HG02610 (cell line): Measurements from ENCODE around the gene PKNOX1.
"Not testable (repeated sequence)": the region's sequence is repeated elsewhere in the genome, so short reads cannot be mapped to it uniquely, and the experiment has no call there.

Experiments
- ATAC-seq: cut with Tn5 transposase; IDR thresholded peaks from one replicate; pipeline ENCODE4 v1.9.1; 2021; ENCODE audit warnings: mild to moderate bottlenecking, moderate library complexity; ENCODE audit not compliant: unreplicated experiment

Gene PKNOX1

DNA sequence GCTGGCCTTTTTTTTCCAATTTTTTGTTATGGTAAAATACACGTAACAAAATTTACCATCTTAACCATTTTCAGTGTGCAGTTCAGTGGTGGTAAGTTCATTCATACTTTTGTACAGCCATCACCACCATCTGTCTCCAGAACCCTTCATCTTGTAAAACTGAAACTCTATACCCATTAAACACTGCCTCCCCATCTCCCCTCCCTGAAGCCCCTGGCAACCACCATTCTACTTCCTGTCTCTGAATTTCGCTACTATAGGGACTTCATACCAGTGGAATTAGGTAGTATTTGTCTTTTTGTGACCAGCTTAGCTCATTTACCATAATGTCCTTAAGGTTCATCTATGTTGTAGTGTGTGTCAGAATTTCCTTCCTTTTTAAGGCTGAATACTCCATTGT lies 8.7 kb downstream of the PKNOX1 start:
- ATAC-seq: no peak

DNA sequence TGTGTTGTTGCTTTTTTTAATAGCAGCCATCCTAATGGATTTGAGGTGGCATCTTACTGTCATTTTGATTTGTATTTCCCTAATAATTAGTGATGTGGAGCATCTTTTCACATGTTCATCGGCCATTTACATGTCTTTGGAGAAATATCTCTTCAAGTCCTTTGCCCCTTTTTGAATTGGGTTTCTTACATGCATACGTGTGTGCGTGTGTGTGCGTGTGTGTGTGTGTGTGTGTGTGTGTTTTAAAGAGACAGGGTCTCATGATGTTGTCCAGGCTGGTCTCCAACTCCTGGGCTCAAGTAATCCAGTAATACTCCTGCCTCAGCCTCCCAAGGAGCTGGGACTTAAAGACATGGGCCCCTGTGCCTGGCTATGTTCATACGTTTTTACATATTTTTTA lies 9.5 kb downstream of the PKNOX1 start:
- ATAC-seq: no peak

DNA sequence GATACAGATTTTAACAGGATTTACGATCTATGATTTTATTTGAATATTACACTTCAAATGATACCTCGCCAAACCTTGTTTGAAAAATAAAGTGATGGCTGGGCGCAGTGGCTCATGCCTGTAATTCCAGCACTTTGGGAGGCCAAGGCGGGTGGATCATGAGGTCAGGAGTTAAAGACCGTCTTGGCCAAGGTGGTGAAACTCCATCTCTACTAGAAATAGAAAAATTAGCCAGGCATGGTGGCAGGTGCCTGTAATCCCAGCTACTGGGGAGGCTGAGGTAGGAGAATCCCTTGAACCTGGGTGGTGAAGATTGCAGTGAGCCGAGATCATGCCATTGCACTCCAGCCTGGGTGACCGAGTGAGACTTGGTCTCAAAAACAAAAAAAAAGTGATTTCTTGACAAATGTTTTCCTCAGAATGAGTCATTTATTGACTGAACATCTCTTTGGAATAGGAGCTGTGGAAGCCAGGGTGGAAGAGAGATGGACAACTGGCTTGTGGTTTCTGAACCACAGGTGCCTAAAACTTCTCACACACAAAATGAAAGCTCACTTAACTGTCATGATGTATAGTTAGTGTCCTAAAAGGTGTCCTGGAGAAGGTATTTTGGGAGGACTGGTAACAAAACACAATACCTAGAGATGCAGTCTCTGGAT lies 11.9 kb downstream of the PKNOX1 start:
- ATAC-seq: no peak

DNA sequence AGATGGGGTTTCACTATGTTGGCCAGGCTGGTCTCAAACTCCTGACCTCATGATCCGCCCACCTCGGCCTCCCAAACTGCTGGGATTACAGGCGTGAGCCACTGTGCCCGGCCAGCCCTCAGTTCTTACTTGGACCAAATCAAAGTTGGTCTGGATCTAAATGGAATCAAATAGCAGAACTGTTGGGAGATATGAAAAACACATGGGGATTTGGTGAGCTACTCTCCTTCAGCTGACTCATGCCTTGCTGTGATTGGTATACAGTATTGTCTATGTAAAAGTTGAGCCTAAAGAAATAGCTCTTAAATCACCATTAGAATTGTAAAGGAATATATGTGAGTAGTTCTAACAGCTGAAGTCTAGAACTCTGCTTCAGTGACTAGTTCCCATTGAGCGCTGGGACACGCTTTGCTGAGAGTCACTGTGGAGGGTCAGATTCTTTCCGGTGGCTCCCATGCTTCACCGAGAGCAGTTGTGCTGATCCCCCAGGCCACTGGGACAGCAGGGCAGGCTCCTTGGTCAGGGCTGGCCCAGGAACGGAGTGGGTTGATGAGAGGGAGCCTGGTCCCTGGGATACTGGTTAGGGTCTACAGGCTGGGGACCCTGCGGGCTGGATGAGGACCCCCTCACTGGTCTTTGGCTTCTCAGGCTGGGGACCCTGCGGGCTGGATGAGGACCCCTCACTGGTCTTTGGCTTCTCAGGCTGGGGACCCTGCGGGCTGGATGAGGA lies 14.0 kb downstream of the PKNOX1 start:
- no peak for ATAC-seq

DNA sequence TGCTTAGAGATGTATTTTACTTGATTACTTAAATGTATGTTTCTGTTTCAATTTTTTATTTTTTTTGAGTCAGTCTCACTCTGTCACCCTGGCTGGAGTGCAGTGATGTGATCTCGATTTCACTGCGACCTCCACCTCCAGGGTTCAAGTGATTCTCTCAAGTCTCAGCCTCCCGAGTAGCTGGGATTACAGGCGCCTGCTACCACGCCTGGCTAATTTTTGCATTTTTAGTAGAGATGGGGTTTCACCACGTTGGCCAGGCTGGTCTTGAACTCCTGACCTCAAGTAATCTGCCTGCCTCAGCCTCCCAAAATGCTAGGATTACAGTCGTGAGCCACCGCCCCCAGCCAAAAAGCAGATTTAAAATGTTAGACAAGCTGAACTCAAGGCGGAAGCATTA lies 15.0 kb downstream of the PKNOX1 start:
- ATAC-seq: not testable (repeated sequence)

DNA sequence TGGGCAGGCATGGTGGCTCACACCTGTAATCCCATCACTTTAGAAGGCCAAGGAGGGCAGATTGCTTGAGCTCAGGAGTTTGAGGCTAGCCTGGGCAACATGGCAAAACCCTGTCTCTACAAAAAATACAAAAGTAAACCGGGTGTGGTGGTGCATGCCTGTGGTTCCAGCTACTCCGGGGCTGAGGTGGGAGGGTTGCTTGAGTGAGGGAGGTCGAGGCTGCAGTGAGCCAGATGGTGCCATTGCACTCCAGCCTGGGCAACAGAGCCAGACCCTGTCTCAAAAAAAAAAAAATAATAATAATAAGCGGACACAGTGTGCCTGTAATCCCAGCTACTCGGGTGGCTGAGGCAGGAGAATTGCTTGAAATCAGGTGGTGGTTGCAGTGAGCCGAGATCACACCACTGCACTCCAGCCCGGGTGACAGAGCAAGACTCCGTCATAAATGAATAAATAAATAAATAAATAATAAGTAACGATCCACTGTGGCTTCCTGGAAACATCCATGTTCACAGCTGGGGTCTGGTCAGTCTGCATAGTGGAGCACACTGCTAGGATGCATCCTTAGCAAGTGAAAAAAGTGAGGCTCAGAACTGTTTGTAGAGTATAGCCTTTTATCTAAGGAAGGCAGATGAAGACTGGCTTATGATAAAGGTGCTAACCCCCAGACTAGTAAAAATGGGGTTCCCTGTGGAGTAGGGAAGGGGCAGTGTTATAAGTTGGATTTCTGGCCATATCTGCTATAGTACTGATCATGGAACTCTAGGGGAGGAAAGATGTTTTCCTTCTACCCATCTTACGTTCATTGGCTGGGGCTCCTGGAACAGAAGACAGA lies 15.7 kb downstream of the PKNOX1 start:
- no peak for ATAC-seq

DNA sequence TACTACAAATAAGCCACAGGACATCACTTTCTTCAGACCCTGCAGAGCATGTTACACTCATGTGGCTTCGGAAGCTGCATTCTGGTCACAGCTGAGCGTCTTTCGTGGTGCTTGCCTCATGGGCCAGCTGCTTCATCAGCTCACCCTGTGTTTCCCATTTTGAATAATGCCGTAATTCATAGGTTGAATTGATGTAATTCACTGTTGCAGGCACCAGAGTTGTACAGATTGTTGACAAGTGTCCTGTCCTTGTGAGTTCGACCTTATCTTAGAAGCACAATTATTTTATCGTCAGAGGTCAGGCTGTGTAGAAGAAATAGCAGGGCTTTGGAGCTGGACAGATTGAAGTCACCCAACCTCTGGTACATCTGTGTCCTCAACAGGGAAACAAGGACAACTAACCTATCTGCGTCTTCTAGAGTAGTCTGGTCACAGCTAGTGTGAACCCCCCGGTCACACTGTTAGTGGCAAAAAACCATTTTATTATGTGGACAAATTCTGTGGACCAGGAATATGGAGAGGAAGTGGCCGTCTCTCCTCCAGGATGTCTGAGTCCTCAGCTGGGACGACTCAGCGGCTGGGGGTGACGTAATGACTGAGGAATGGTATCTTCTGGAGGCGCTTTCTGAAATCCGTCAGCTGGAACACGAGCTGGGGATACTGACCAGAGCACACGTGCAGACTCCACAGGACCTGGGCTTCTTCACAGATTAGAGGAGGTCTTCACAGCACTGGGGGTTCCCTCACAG lies 17.8 kb downstream of the PKNOX1 start:
- ATAC-seq: no peak

DNA sequence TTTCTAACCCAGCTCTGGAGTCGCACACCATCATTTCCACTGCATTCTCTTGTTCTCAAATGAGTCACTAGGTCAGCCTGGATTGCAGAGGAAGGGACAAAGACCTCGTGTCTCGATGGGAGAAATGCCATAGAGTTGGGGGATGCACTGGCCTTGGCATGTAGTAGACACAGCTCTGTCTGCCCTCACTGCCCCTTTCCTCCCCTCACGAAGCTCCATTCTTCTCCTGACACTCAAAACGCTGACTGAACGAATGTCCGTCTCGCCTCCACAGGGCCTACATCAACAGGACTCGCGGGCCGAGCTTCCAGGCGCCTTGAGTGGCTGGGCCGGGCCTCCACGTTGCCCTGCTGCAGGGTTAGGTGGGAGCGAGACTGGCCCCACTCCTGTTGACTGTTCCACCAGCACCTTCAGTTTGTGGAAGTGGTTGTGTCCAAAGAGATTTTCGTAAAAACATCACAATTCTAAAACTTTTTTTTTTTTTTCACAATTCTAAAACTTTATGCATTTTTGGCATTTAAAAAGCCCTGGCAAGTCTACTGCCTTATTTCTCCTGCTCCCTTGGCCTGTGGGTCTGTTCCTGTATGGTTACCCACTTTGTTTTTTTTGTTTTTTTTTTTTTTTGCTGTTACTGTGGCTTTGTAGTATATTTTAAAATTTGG lies 18.8 kb downstream of the PKNOX1 start:
- no peak for ATAC-seq

DNA sequence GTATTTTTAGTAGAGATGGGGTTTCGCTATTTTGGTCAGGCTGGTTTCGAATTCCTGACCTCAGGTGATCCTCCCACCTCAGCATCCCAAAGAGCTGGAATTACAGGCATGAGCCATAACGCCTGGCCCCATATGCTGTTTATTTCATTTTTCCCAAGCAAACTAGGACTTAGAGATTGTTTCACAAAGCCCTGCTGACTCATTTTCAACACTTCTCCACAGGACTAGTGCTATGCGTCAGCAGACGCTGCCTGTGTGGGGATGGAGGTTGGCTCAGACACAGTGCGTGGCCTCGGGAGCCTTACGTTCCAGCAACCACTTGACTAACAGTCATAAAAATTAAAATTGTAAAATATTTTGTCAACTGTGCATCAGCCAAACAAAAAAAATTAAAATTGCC lies 22.7 kb downstream of the PKNOX1 start:
- ATAC-seq: no peak

DNA sequence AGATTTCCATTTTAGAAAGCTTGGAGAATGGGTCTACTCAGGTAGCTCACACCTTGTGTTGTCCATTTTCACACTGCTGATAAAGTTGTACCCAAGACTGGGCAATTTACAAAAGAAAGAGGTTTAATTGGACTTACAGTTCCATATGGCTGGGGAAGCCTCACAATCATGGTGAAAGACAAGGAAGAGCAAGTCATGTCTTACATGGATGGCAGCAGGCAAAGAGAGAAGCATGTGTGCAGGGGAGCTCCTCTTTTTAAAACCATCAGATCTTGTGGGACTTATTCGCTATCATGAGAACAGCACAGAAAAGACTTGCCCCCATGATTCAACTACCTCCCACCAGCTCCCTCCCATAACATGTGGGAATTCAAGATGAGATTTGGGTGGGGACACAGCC lies 23.6 kb downstream of the PKNOX1 start:
- ATAC-seq: not testable (repeated sequence)

DNA sequence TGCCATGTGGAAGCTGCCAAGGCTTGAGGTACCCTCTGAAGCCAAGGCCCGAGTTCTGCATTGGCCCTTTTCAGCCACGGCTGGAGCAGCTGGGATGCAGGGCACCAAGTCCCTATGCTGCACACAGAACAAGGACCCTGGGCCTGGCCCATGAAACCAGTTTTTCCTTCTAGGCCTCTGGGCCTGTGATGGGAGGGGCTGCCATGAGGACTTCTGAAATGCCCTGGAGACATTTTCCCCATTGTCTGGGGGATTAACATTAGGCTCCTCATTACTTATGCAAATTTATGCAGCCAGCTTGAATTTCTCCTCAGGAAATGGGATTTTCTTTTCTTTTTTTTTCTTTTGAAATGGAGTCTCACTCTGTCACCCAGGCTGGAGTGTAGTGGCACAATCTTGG lies 24.8 kb downstream of the PKNOX1 start:
- not testable (repeated sequence) for ATAC-seq

DNA sequence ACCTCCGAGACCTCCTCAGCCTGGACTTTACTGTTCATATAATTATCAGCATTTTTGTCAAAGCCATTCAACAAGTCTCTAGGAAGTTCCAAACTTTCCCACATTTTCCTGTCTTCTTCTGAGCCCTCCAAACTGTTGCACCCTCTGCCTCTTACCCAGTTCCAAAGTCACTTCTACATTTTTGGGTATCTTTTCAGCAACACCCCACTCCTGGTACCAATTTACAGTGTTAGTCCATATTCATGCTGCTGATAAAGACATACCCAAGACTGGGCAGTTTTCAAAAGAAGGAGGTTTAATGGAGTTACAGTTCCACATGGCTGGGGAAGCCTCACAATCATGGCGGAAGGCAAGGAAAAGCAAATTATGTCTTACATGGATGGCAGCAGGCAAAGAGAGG lies 25.7 kb downstream of the PKNOX1 start:
- ATAC-seq: not testable (repeated sequence)

DNA sequence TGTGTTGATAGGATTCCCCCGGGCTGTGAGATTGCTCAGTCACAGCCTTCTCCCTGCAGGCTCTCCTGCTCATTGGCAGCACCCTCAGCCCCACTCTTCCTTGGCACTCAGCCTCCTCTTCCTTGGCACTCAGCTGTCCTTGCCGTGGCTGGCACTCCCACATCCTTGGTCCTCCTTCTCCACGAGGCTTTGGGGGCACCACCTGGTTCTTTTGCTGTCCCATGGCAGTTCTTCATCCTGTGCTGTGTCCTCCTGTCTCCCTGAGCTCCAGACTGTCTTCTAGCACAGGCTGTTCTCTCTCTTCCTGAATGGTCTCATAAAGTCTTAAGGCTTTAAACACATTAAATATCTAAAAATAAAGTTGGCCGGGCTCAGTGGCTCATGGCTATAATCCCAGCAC lies 27.0 kb downstream of the PKNOX1 start:
- no peak for ATAC-seq

DNA sequence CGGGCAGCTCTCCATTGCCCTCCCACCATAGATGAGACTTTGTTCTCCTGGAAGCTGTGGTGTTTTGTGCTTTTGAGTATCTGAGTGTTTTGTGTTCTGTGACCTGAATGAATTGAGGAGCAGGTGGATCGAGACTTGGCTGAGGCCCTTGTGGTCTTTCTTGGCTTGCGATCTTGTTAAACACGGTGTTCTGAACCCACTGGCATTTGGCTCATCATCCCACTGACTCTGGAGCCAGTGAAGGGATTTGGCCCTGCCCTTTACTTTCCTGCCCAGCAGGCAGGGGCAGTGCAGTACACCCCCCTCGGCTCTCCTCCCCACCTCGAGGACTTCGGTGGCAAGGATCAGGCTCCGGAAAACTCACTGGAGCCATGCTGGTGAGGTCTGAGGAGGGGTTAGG lies 30.6 kb downstream of the PKNOX1 start:
- ATAC-seq: no peak

DNA sequence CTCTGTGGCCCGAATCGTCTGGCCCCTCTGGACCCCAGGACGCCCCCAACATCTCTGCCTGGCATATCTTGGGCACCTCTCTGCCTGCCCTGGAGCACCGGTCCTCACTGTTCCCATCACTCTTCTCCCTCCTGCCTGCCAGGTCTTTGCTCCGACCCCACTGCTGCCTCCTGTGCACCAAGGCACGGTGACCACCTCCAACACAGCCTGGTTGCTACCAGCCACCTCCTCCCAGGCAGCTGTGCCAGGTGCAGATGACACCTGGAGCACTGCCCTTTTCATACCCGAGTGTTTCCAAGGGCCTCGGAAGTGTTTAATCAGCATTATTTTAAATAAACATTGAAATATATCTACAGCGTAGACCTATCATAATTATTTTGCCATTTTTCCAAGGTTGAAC lies 31.3 kb downstream of the PKNOX1 start:
- ATAC-seq: no peak

DNA sequence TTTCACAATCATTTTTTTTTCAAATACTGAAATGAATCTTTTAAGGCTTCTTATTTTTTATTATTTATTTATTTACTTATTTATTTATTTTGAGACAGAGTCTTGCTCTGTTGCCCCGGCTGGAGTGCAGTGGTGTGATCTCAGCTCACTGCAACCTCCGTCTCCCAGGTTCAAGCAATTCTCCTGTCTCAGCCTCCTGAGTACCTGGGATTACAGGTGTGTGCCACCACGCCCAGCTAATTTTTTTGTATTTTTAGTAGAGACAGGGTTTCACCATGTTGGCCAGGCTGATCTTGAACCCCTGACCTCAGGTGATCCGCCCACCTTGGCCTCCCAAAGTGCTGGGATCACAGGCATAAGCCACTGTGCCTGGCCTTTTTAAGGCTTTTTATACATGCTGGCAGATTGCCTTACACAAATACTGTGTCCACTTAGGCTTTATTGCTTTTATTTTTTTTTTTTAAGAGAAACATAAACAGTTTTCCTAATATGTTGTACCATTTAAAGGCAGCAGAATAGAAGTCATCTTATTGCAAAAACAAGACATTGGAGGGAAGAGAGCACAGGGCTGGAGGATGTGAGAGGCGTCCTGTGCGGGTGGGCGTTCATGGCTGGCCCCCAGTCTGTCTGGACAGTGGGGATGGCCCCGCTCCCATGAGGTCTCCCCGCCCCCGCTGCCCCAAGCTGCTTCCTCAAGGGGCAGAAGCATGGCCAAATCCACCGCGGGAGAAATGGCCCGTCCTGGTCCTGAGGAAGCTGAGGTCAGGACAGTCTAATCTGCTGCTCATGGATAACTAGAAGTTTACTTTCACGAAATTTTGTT lies 31.9 kb downstream of the PKNOX1 start:
- not testable (repeated sequence) for ATAC-seq

DNA sequence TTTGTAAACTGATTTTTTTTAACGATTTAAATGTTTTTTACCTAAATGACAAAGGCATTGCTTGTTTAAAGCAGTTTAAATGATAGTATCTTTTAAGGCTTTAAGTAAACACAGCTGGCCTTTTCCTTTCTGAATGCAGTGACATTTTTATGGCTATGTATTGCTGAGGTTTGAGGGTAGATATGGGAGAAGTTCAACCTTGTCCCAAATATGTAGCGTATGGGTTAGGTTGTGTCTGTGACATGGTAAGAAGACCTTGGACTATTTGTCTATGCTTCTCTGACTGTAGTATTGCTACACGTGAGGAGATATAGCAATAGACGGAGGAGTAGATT lies 32.5 kb downstream of the PKNOX1 start:
- no peak for ATAC-seq

DNA sequence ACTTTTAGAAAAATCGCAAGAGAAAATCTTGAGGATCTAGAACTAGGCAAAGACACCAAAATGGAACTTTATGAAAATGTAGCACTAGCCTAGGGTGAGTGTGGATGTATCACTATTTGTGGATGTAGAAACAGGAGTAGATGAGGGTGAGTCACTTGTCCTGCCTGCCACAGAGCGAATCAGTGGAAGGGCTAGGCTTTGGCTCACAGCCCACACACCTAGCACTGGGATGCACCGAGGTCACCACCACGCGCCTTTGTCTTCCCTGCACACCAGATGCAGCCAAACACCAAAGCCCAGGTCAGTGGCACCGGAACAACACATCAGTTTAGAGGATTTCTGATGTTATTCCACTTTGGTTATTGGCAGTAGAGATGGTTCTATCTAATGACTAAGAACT lies 38.2 kb downstream of the PKNOX1 start:
- ATAC-seq: no peak

DNA sequence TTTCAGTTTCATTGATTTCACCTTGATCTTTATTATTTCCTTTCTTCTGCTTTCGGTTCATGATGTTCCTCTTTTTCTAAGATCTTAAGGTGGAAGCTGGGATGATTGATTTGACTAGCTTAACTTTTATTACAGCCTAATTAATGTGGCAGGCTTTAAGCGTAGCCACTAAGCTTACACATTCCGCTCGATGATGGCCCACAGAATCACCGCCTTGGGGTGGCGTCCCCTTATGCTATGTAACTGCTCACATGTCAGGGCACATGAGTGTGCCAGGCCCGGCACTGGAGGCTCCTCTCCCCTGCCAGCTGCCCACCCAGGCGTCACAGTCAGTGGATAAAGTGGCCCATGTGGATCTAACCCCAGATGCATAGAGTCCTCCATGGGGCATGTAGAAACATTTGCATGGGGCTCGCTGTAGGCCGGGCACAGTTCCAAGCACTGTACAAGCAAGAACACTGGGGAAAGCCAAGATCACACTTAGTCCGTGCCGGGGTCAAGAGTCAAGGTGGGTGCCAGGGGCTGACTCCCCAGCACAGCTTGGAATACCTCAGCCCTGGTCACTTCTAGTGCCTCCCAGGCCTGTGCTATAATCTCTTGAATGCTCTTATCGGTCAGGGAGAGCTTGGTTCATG lies 41.7 kb downstream of the PKNOX1 start:
- ATAC-seq: no peak
